Lung microvascular endothelial cell (primary cell): ENCODE measurements around the gene LDB1. TPM values are rescaled to one million over a fixed set of nuclear protein-coding genes. Genes with fewer than 3 reads are reported as not detected.

Experiments used
- DNase-seq, 2 donors: peaks; one replicate each; pipeline versions ENCODE4 v3.0.0 to v3.0.0-alpha.2; 2010; ENCODE audit warnings: low read depth in 2 of 2
- total RNA-seq: library from RNA; depleted of rRNA; stranded (reverse); fragments of >200 nt; gene quantifications from 2 replicates; pipeline ENCODE4 v1.2.1, GENCODE V29; 2014

Gene LDB1
- total RNA-seq, 1 donor from 2014 or later, result 41.1 TPM

GRCh38 chr10:102064868-102065560, 55.2 kb downstream of the LDB1 start, which contains the start of gene HPS6:
Gene HPS6 (plus strand): TSS chr10:102065349. CDS start chr10:102065475, 126 bp downstream.
- DNase-seq, result peak; percentile 84 to 88

- no peak for DNase-seq
These were observed 55.7 kb downstream of the LDB1 start for GRCh38 chr10:102064503-102064867.

- no peak for DNase-seq
These were observed 60.2 kb downstream of the LDB1 start for GRCh38 chr10:102059987-102060386.

Other genes with a start within 250 kb of the LDB1 start
- 4.1 and 4.8 TPM in 2 replicates for gene ARMH3, start 64.2 kb downstream of the LDB1 start, total RNA-seq
- 22.7 and 31.5 TPM in 2 replicates for gene HPS6, start 55.0 kb downstream of the LDB1 start, total RNA-seq
- gene PPRC1, start 12.7 kb upstream of the LDB1 start, total RNA-seq, result 5.7 and 8.9 TPM in 2 replicates
- gene NOLC1, start 32.0 kb upstream of the LDB1 start, total RNA-seq, result 15.7 and 18.3 TPM in 2 replicates
- not detected in 2 replicates for gene ELOVL3, start 105.9 kb upstream of the LDB1 start, total RNA-seq
- not detected in 2 replicates for gene PITX3, start 121.1 kb upstream of the LDB1 start, total RNA-seq
- 10.3 and 10.9 TPM in 2 replicates for gene GBF1, start 125.2 kb upstream of the LDB1 start, total RNA-seq